Skeletal muscle tissue (tissue), 4 donors: ENCODE measurements around the gene AIFM2. TPM values are rescaled to one million over a fixed set of nuclear protein-coding genes. Genes with fewer than 3 reads are reported as not detected.
"Not testable (repeated sequence)": the region's sequence is repeated elsewhere in the genome, so short reads cannot be mapped to it uniquely, and the experiment has no call there.

ENCODE experiments used
- H3K27ac ChIP-seq: one replicate; pipeline ENCODE4 v1.7.0; 2013; ENCODE audit warnings: mild to moderate bottlenecking, low read depth, low read length, inconsistent platforms
- H3K27me3 ChIP-seq, 3 donors: one replicate each; pipeline ENCODE4 v1.7.0; 2013; ENCODE audit warnings: low read length in 3 of 3; ENCODE audit not compliant: control insufficient read depth in 3 of 3, insufficient read depth in 3 of 3
- H3K36me3 ChIP-seq, 3 donors: one replicate each; pipeline ENCODE4 v1.7.0; 2013; ENCODE audit warnings: low read length in 3 of 3; ENCODE audit not compliant: control insufficient read depth in 3 of 3, insufficient read depth in 3 of 3
- H3K4me1 ChIP-seq, 3 donors: one replicate each; pipeline ENCODE4 v1.7.0; 2013; ENCODE audit warnings: low read length in 3 of 3, mild to moderate bottlenecking in 3 of 3; ENCODE audit not compliant: control insufficient read depth in 3 of 3, insufficient read depth in 3 of 3
- H3K4me3 ChIP-seq, 3 donors: one replicate each; pipeline ENCODE4 v1.7.0; 2013; ENCODE audit warnings: low read length in 3 of 3
- H3K9ac ChIP-seq, 3 donors: one replicate each; pipeline ENCODE4 v1.7.0; 2013; ENCODE audit warnings: low read length in 3 of 3, mild to moderate bottlenecking in 3 of 3, moderate library complexity in 2 of 3, low read depth in 1 of 3
- H3K9me3 ChIP-seq, 3 donors: one replicate each; pipeline ENCODE4 v1.7.0; 2013; ENCODE audit warnings: low read length in 3 of 3; ENCODE audit not compliant: control insufficient read depth in 3 of 3
- total RNA-seq: library from RNA; depleted of rRNA; stranded (reverse); fragments of >200 nt; gene quantifications from one replicate; pipeline ENCODE4 v1.2.3, GENCODE V29; 2014
- donor health status: Osteomylitis.

AIFM2 gene
- total RNA-seq: 2.6 TPM

GRCh38 chr10:70132098-70133029 is at the start of gene AIFM2:
Gene AIFM2 (minus strand): TSS chr10:70132825. CDS start chr10:70124084, 8,741 bp downstream.
- Histone ChIP-seq H3K27ac (peak within 1 kb of the TSS; percentile 89), H3K27me3 (no peaks in the 10 kb centered on the region), H3K36me3 (no peaks in the 10 kb centered on the region), H3K4me3 (peak within 1 kb of the TSS; percentile 80 to 83 (median 82)), H3K9ac (peak within 1 kb of the TSS; percentile 73 to 91 (median 79)), H3K4me1 (peaks cover 32 to 49% (median 36%) of the 10 kb centered on the region in 3 donors), H3K9me3 (no peaks in the 10 kb centered on the region)

DNA sequence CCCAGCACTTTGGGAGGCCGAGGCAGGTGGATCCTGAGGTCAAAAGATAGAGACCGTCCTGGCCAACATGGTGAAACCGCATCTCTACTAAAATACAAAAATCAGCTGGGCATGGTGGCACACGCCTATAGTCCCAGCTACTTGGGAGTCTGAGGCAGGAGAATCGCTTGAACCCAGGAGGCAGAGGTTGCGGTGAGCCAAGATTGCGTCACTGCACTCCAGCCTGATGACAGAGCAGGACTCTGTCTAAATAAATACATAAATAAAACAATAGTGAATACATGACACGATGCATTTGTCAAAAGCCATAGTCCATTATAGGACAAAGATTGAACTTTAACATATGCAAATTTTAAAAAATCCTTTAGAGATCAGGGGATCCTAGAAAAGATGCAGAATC is 46.6 kb upstream of the AIFM2 start:
- not testable (repeated sequence) for H3K9ac ChIP-seq, H3K27me3 ChIP-seq, H3K27ac ChIP-seq, H3K4me1 ChIP-seq, H3K4me3 ChIP-seq, H3K9me3 ChIP-seq, H3K36me3 ChIP-seq

- no peak overlapping the region for H3K9ac ChIP-seq
- no peak overlapping the region for H3K27ac ChIP-seq
- H3K36me3 ChIP-seq: no peaks in the 10 kb centered on the region
- H3K4me3 ChIP-seq: no peak overlapping the region
- H3K9me3 ChIP-seq: peaks cover 0 to 3% (median 0%) of the 10 kb centered on the region in 3 donors
- no peaks in the 10 kb centered on the region for H3K27me3 ChIP-seq
- peaks cover 0 to 6% (median 3%) of the 10 kb centered on the region in 3 donors for H3K4me1 ChIP-seq
These were observed 45.6 kb upstream of the AIFM2 start for GRCh38 chr10:70178139-70178725.

GRCh38 chr10:70176441-70176840 is 43.8 kb upstream of the AIFM2 start:
- Histone ChIP-seq H3K9ac (no peak overlapping the region), H3K4me3 (no peak overlapping the region), H3K27me3 (no peaks in the 10 kb centered on the region), H3K9me3 (peaks cover 0 to 3% (median 0%) of the 10 kb centered on the region in 3 donors), H3K36me3 (no peaks in the 10 kb centered on the region), H3K27ac (no peak overlapping the region), H3K4me1 (peaks cover 0 to 6% (median 3%) of the 10 kb centered on the region in 3 donors)

DNA sequence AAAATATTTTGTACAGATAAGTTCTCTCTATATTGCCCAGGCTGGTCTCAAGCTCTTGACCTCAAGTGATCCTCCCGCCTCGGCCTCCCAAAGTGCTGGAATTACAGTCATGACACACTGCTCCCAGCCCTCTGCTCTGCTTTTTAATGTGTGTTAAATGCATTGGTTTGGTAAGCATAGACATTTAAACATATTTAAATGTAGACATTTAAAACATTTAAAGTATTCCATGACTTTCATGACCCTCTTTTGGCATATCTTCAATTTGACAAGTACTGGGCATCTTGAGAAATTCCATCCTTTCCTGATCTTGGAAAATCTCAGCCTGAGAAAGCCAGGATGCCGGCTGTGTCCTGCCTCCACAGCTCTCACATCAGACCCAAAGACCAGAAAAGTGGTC is 42.9 kb upstream of the AIFM2 start:
- no peak overlapping the region for H3K27ac ChIP-seq
- H3K4me3 ChIP-seq: no peak overlapping the region

DNA sequence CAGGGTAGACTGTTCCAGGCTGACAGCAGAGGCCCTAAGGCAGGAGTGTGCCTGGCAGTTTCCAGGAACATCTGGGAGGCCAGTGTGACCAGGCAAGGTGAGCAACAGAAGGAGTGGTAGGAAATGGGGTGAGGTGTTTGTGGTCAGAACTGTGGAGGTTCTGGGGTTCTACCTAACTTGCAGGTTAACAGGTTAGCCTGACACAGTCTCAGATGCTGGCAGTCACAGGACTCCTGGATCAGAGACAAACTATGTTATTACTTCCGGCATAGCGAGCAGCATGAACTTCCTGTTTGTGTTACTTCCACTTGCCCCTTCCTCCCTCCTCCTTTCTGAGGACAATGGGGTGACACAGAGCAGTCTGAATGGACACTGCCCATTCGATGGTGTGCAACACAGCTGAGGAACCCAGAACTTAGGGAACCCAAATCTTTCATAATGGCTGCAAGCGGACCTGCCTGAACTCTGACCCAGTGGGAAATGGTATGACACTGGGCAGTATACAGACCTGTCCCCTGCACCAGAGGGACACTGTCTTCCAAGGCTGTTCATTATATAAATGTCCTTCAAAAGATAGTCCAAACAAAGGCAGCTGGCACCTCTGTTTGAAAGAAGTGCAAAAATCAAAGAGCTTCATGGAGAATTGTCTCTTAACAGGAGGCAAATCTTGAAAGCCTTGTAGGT is 41.6 kb upstream of the AIFM2 start:
- no peak overlapping the region for H3K27ac ChIP-seq
- H3K9me3 ChIP-seq: no peaks in the 10 kb centered on the region
- H3K27me3 ChIP-seq: no peaks in the 10 kb centered on the region
- H3K36me3 ChIP-seq: no peaks in the 10 kb centered on the region
- peaks cover 5 to 14% (median 9%) of the 10 kb centered on the region in 3 donors for H3K4me1 ChIP-seq
- no peak overlapping the region for H3K4me3 ChIP-seq
- H3K9ac ChIP-seq: no peak overlapping the region

More for the DNA sequence above, 42.9 kb upstream of the AIFM2 start:
- peaks cover 0 to 3% (median 0%) of the 10 kb centered on the region in 3 donors for H3K9me3 ChIP-seq
- H3K4me1 ChIP-seq: peaks cover 0 to 6% (median 3%) of the 10 kb centered on the region in 3 donors
- H3K9ac ChIP-seq: no peak overlapping the region
- H3K27me3 ChIP-seq: no peaks in the 10 kb centered on the region
- no peaks in the 10 kb centered on the region for H3K36me3 ChIP-seq

DNA sequence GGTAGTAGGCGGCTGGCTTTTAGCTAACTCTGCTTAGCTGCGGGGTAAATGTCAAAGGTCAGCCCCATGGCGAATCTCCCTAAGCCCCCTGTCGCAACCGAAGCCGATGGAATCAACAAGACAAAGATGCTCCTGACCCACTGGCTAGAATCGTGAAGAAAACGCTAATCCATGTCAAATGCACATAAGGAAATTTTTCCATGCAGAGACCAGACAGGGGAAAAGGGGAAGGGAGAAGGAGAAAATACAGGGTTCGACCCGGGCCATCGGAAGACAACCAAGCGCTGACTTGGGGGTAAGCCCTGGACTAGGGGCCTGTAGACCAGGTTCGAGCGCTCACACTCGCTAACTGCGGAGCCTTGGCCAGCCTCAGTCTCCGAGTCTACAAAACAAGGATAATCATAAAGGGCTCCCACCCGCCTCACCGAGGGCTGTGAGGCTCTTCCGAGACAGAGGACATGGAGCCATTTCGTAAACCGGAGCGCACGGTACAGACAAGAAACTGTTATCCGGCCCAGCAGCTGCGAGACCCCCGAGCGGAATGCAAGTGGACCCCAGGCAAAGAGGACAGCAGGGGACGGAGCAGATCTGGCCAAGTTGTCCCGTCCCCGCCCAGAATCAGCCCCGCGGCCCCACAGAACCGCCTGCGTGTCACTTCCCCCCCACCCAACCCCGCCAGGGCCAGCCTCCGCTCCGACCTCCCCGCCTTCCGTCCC is 37.2 kb upstream of the AIFM2 start:
- Histone ChIP-seq H3K9me3 (no peaks in the 10 kb centered on the region), H3K4me3 (peak overlapping the region; percentile 93 to 96 (median 96)), H3K4me1 (peaks cover 14 to 28% (median 15%) of the 10 kb centered on the region in 3 donors), H3K9ac (peak overlapping the region; percentile 95 to 97 (median 97)), H3K27ac (peak overlapping the region; percentile 88), H3K27me3 (no peaks in the 10 kb centered on the region), H3K36me3 (peaks cover 0 to 12% (median 0%) of the 10 kb centered on the region in 3 donors)

DNA sequence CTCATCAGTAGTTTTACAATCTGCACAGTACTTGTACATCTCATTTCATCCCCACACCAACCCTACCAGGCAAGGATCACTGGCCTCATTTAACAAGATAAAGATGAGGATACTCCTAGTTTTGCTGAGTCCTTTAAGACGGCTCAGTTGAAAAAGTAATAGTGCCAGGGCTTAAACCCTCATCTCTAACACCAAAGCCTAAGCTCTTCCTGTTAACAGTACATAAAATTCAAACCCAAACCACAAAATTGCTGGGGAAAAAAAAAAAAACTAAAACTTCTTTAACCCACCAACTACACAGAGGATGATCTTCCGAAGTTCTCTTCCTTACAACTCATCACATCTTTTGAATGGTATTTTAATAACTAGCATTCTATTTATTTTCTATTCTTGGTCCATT is 36.4 kb upstream of the AIFM2 start:
- Histone ChIP-seq H3K27ac (no peak overlapping the region), H3K9ac (peak overlapping the region in 2 of 3 donors; percentile 97), H3K4me3 (peak overlapping the region; percentile 93 to 96 (median 96)), H3K36me3 (peaks cover 0 to 12% (median 0%) of the 10 kb centered on the region in 3 donors), H3K4me1 (peaks cover 15 to 28% (median 22%) of the 10 kb centered on the region in 3 donors), H3K9me3 (no peaks in the 10 kb centered on the region), H3K27me3 (no peaks in the 10 kb centered on the region)

DNA sequence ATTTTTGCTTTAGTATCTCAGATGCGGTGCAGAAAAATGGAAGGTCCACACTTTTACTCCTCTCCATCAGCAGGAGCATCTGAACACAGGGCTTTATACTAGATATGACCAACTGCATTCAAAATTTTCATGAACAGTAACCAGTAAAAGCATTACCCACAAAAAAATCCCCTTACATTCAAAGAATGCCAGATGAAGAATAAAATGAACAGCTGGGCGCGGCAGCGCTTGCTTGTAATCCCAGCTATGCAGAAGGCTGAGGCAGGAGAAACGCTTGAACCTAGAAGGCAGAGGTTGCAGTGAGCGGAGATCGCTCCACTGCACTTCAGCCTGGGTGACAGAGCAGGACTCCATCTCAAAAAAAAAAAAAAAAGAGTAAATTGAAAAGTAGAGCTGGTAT is 34.6 kb upstream of the AIFM2 start:
- no peak overlapping the region for H3K27ac ChIP-seq
- H3K9me3 ChIP-seq: no peaks in the 10 kb centered on the region
- no peak overlapping the region for H3K4me3 ChIP-seq
- peaks cover 13 to 35% (median 29%) of the 10 kb centered on the region in 3 donors for H3K4me1 ChIP-seq
- H3K36me3 ChIP-seq: peaks cover 0 to 12% (median 0%) of the 10 kb centered on the region in 3 donors
- H3K27me3 ChIP-seq: no peaks in the 10 kb centered on the region
- no peak overlapping the region for H3K9ac ChIP-seq
